HCEC 1CT (cell line): Measurements from ENCODE around the gene PRAME.
"Not testable (repeated sequence)": the region's sequence is repeated elsewhere in the genome, so short reads cannot be mapped to it uniquely, and the experiment has no call there.

ENCODE experiments used
- DNase-seq: peaks from one replicate; pipeline ENCODE4 v3.0.0-alpha.2; 2017

PRAME gene

DNA sequence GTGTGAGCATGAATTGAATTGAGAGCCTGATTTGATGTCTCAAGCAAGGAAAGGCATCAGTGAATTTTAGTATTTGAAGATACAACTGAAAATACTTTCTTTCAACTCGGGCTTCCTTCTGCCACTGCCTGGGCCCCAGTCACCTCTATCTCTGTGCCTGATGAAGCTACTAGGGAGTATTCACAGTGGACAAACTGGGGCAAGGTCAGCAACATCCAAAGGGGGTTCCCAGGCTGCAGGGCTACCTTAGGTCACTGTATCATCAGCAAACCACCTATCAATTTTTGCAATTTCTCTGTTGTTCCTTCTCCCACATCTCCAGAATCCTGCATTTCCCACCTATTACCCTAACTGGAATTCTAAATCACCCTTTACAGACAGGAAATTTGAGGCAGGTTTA, 10.2 kb downstream of the PRAME start:
- DNase-seq, result no peak

DNA sequence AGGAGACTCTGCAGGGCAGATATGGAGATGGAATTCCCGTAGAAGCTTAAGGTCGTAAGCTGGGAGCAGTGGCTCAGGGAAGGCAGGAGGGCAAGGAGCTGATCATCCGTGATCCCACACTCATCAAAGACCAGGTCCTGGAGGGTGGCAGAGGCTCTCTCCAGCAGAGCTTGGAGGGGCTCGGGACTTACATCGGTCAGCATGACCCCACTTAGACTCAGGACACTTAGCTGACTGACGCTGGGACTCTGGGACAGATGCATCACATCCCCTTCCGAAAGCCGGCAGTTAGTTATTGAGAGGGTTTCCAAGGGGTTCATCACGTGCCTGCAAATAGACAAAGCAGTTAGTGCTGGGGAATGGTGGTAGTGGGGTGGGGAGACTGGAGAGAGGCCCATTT, 10.7 kb downstream of the PRAME start:
- no peak for DNase-seq

DNA sequence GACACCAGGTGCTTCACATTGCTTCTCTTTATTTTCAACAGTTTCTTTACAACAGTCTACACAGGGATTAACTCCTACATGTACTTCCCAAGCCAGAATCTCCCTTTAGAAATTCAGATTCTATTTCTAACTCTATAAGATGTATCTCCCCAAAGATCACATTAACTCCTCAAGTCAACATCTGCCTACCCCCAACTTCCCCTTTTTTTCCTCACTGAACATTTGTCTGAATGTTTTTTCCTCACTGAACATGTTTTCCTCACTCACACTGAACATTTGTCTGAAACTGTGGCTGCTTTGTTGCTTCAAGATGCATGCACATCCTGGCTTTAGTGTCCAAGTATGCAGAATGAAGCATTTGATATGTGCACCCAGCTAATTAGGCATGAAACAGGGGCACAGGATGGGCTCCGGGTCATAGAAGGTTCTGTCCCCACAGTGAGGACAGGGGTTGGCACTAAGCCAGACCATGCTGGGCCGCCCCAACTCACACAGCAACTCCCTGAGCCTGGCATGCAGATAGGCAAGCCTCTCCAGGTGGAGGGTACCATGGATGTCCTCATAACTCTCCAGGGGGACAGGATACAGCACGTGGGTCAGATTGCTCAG, 11.3 kb downstream of the PRAME start:
- no peak for DNase-seq

DNA sequence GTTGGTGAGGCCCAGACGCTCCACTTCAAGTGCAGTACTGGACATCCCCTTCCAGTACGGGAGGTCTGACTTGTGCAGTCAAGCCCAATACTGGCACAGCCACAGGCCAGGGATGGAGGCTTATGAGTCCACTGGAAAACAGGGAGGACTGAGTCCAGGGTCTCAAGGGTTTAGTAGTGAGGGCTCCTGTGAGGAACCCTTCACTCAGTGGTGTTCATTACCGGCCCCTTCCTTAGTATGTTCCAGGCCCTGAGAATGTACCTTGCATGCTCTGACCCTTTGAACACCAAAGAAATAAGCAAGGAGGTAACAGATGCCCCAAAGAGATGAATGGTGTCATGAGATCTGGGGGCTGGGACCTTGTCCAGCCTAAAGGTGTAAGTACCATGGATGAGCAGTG, 11.8 kb downstream of the PRAME start:
- no peak for DNase-seq

DNA sequence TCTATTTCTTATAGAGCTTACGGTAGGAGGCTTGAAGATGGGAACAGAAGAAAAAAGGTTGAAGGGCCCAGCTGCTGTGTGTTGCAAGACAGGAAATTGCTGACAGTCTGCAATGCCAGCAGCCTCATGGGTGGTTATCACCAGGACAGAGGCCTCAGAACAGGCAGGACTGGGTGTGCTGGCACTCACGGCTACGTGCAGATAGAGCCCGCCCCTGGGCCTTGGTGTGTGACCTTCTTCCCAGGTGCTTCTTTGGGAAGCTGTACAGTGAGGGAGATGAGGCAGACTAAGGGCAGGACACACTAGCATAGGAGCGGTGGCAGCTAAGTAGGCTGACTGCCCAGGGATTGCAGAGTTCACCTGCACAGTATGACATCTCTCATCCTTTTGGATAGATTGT, 12.6 kb downstream of the PRAME start:
- no peak for DNase-seq

- no peak for DNase-seq
Observed at GRCh38 chr22:22545084-22545483, 14.0 kb downstream of the PRAME start.

DNA sequence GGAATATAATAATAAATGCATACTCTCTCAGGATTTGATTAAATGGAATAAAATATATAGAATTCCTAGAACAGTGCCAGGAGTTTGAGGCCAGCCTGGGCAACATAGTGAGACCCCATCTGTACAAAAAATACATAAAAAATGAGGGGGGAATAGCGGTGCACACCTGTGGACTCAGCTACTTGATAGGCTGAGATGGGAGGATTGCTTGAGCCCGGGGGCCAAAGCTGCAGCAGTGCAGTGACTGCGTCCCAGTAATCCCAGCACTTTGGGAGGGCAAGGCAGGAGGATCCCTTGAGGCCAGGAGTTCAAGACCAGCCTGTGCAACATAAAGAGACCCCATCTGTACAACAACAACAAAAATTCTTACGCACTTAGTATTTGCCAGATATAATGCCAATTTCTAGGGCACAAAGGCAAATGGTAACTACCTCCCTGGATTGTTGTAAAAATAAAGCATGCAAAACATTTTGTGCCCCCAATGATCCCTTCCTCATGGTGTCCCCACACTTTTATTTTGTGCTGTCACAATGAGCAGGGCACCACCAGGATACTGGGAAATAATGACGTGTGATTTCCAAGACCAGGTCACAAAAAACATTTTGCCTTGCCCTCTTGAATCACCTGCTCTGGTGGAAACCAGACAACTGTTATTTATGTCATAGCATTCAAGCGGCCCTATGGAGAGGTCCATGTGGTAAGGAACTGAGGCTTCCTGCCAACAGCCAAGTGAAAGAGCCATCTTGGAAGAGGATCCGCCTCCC, 20.7 kb downstream of the PRAME start:
- DNase-seq, result no peak

- no peak for DNase-seq
Observed at GRCh38 chr22:22536916-22537315, 22.1 kb downstream of the PRAME start.

DNA sequence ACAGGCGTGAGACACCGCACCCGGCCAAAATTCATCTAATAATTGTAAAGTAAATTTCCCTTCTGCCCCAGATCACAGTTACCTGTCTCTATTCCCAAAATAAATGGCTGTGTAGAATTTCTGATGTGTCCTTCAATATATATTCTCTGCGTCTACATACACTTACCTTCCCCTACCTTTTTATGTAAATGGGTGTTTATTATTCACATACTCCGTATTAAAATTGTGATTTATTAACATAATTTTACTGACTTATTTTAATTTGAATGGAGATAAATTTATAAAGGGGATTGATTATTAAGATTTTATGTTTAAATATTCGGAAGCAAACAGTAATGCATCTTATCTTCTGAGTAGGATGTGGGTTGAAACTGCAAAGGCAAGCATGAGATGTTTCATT, 22.6 kb downstream of the PRAME start:
- no peak for DNase-seq

- DNase-seq, result no peak
Observed at GRCh38 chr22:22535662-22536061, 23.4 kb downstream of the PRAME start.

DNA sequence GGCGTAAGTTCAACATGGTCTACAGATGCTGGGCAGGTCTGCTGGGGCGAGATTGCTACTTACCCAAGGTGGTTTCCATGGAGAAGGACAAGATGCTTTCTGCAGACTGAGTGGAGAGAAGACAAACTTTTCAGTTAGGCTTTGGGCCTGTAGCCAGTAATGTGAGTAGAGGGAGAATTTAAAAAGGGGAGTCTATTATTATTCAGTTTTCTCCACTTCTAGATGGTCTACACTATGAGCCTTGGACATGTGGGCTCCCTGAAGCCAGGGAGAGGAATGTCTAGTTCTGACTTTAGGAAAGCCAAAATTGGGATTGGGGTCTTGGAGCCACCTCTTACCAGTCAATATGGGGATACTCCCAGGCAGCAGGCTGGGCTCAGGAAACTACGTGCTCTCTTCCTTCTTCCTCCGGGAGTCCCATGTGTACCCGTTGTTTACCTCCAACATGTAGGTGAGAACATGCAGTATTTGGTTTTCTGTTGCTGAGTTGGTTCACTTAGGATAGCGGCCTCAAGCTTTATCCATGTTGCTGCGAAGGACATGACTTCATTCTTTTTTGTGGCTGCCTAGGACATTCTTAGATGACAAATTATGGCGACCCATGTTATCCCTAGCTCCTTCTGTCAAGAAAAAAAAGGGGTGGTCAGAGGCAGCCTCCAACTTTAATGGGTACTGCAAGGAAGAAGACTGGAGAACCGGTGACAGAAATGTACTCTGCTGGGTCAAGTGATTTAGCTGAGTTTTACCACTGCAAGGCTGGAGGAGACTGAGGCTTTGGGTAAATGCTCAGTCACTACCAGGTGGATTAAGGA, 24.3 kb downstream of the PRAME start:
- no peak for DNase-seq

- no peak for DNase-seq
Observed at GRCh38 chr22:22533863-22534262, 25.2 kb downstream of the PRAME start.

GRCh38 chr22:22533417-22533816, 25.6 kb downstream of the PRAME start:
- no peak for DNase-seq

GRCh38 chr22:22532547-22533071, 26.5 kb downstream of the PRAME start:
- DNase-seq, result not testable (repeated sequence)

DNA sequence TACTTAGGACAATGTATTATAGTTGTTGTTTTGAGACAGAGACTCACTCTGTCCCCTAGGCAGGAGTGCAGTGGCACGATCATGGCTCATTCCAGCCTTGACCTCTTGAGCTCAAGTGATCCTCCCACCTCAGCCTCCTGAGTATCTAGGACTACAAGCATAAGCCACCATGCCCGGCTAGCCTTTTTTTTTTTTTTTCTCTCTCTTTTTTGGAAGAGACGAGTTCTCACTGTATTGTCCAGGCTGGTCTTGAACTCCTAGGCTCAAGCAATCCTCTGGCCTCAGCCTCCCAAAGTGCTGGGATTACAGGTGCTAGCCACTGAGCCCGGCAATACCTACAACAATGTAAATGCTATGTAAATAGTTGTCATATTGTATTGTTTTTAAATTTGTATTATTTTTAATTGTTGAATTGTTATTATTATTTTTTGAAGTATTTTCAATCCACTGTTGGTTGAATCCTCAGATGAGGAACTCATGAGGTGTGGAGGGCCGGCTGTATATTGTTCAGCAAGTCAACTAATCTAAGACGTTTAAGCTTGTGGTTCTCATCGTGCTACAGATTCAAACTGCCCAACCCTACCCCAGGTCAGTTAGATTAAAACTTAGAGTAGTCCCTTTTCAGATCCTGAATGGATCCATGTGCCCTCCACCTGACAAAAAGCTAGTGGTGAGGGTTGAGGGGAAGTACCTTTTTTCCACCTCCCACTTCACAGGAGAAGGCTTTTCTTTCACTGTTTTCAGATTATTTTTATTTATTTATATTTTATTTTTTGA, 27.1 kb downstream of the PRAME start:
- DNase-seq, result no peak

DNA sequence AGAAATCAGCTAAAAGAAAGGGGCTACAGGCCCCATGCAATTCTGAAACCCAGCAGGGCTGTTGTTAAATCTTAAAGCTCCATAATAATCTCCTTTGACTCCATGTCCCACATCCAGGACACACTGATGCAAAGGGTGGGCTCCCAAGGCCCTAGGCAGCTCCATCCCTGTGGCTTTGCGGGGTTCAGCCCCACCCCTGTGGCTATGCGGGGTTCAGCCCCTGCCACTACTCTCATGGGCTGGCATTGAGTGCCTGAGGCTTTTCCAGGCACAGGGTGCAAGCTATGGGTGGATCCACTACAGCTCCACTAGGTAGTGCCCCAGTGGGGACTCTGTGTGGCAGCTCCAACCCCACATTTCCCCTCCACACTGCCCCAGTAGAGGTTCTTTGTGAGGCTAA, 30.3 kb downstream of the PRAME start:
- DNase-seq, result no peak

DNA sequence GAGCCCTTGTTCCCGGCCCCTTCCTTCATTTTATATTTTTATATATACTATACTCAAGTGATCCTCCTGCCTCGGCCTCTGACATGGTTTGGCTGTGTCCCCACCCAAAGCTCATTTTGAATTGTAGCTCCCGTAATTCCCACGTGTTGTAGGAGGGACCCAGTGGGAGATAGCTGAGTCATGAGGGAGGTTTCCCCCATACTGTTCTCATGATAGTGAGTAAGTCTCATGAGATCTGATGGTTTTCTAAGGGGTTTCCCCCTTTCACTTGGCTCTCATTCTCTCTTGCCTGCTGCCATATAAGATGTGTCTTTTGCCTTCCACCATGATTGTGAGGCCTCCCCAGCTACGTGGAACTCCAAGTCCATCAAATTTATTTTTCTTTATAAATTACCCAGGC, 31.8 kb downstream of the PRAME start:
- DNase-seq, result no peak

DNA sequence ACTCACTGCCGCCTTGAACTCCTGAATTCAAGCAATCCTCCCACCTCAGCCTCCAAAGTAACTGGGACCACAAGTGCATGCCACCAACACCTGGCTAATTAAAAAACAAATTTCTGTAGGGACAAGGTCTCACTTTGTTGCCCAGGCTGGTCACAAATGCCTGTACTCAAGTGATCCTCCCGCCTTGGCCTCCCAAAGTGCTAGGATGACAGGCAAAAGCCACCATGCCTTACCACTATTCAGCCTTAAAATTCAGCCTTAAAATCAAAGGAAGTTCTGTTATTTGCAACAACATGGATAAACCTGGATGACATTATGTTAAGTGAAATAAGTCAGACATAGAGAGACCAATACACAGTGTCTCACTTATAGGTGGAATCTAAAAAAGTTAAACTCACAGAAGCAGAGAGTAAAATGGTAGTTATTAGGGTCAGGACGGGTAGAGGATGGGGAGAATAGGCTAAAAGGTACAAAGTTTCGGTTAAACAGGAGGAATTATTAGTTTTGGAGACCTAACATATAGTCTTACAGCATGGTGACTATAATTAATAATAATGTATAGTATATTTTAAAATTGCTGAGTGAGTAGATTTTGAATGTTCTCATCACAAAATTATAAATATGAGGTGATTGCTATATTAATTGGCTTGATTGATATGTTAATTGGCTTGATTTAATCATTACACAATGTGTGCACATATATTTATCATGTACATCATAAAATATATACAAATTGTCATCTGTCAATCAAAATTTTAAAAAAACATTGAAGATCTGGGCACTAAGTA, 32.7 kb downstream of the PRAME start:
- no peak for DNase-seq

DNA sequence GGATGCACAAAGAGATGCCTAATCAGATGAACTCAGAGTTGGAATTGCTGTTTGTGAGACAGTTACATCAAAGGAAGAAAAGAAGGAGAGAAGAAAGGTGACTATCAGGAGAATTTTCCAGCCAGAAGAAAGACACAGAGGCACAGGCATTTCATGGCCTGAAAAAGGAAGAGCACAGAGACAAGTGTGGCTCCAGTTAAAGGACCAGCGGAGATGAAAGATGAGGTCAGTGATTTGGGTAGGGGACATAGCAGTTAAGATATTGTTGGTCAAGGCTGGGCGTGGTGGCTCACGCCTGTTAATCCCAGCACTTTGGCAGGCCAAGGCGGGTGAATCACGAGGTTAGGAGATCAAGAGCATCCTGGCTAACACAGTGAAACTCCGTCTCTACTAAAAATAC, 35.6 kb downstream of the PRAME start:
- DNase-seq, result no peak

DNA sequence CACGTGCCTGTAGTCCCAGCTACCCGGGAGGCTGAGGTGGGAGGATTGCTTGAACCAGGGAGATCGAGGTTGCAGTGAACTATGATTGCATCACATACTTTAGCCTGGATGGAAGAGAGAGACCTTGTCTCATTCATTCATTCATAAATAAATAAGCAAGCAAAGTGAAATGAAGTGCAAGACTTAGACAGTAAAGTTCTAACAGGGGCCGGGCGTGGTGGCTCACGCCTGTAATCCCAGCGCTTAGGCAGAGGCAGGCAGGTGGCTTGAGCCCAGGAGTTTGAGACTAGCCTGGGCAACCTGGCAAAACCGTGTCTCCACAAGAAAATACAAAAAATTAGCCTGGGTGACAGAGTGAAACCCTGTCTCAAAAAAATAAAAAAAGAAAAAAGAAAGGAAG, 37.4 kb downstream of the PRAME start:
- DNase-seq, result no peak

DNA sequence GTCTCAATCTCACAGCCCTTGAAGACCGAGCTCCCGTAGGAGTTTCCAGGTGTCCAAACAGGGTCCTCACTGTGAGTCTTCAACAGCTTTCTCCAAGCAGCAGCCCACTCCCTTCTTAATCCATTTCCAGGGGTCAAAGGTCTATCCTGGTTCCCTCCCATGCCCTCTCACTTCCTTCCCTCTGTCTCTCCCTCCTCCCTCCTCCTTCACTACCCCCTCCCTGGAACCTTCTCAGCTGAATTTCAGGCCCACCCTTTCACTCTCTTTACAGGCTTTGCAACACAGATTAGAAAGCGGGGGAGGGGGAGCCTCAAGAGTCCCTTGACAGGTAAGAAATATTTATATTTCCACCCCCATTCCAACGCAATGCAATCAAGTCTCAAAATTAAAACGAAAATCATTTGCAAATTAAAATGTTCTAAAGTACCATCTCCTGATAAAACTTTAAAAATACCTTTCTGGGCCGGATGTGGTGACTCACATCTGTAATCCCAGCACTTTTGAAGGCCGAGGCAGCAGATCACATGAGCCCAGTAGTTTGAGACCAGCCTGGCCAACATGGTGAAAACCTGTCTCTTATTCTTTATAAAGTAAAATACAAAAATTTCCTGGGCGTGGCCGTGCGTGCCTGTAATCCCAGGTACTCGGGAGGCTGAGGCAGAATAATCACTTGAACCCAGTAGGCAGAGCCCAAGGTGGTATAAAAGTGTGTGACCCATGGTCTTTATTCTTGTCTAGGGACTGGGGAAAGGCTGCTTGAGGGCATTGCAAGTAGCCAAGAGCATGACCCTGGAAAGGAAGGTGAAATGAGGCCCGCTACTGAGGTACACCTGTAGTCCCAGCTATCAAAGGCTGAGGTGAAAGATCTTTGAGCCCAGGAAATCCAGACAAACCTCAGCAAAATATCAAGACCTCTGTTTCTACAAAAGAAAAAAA, 38.1 kb downstream of the PRAME start:
- DNase-seq, result peak; percentile 8
